GM12878 (cell line): Measurements from ENCODE around the gene SLC35F3. TPM values are rescaled to one million over a fixed set of nuclear protein-coding genes. Genes with fewer than 3 reads are reported as not detected.

Source experiments
- ATAC-seq: fragments of 200-7000 bp; cut with Tn5 transposase; 3 replicates; pipeline ENCODE4 v1.9.1; 2020; ENCODE audit warnings: mild to moderate bottlenecking, moderate library complexity
- BruUV-seq: library from RNA; stranded (reverse); fragments of 400-500 nt; replicated peaks from 2 replicates; lab custom pipeline; 2021; lab: Mats Ljungman, UMichigan
- CTCF ChIA-PET: fragments of 300-600 bp; sonication (Branson Sonifier 250); formaldehyde crosslinking; extraction: SDS; loops from one replicate; lab custom pipeline; 2021; ENCODE audit warnings: inconsistent platforms; lab: Yijun Ruan, JAX
- POLR2A ChIA-PET: fragments of 350-600 bp; formaldehyde crosslinking; extraction: SDS; loops from one replicate; lab custom pipeline; 2021; ENCODE audit warnings: inconsistent platforms; lab: Charles Lee
- RAD21 ChIA-PET: fragments of 300-600 bp; sonication (Branson Sonifier 250); formaldehyde crosslinking; loops from one replicate; lab custom pipeline; 2023; ENCODE audit warnings: antibody characterized with exemption; ENCODE audit not compliant: unreplicated experiment; lab: Charles Lee
- SMC1A ChIA-PET: fragments of 300-600 bp; sonication (Branson Sonifier 250); formaldehyde crosslinking; loops from one replicate; lab custom pipeline; 2023; ENCODE audit not compliant: unreplicated experiment, uncharacterized antibody; lab: Charles Lee
- DNase-seq: peaks from one replicate; pipeline ENCODE4 v3.0.0-alpha.2; 2011; ENCODE audit warnings: low read depth, low spot score
- FAIRE-seq: peaks from 3 replicates; lab custom pipeline; 2011; peaks lifted over from hg19 to GRCh38; lab: Jason Lieb, UNC
- H2AFZ ChIP-seq: 2 replicates; pipeline ENCODE4 v1.6.0; 2011; ENCODE audit warnings: low read depth, low read length, control low read depth; ENCODE audit not compliant: control insufficient read depth
- H3K27ac ChIP-seq: 2 replicates; pipeline ENCODE4 v1.5.1; 2011; ENCODE audit warnings: control low read depth; ENCODE audit not compliant: control insufficient read depth, insufficient read depth
- H3K27me3 ChIP-seq, 2 experiments: replicated peaks in 1 of 2; 2 replicates each; pipeline versions ENCODE4 v1.6.0 to v1.6.1; 2011; ENCODE audit warnings: low read length in 1 of 2; ENCODE audit not compliant: control insufficient read depth in 2 of 2, insufficient read depth in 2 of 2
- H3K36me3 ChIP-seq, 2 experiments: 2 replicates each; pipeline ENCODE4 v1.5.1; 2011; ENCODE audit warnings: low read length in 1 of 2; ENCODE audit not compliant: control insufficient read depth in 2 of 2, insufficient read depth in 2 of 2
- H3K4me1 ChIP-seq: 2 replicates; pipeline ENCODE4 v1.6.1; 2011; ENCODE audit warnings: mild to moderate bottlenecking, low read length, moderate library complexity, mixed read lengths; ENCODE audit not compliant: control insufficient read depth, insufficient read depth
- H3K4me2 ChIP-seq: 2 replicates; pipeline ENCODE4 v1.6.0; 2011; ENCODE audit warnings: control low read depth; ENCODE audit not compliant: control insufficient read depth, insufficient read depth
- H3K4me3 ChIP-seq: fragments of 200-600 bp; sonication (generic); 2 replicates; pipeline ENCODE4 v1.5.1; 2016
- H3K79me2 ChIP-seq: 2 replicates; pipeline ENCODE4 v1.6.0; 2011; ENCODE audit warnings: low read length; ENCODE audit not compliant: control insufficient read depth, insufficient read depth
- H3K9ac ChIP-seq: 2 replicates; pipeline ENCODE4 v1.8.0; 2011; ENCODE audit warnings: low read length, control low read depth, mixed read lengths; ENCODE audit not compliant: control insufficient read depth, insufficient read depth
- H3K9me3 ChIP-seq: replicated peaks from 3 replicates; pipeline ENCODE4 v1.5.1; 2011; ENCODE audit warnings: mild to moderate bottlenecking, low read length; ENCODE audit not compliant: control insufficient read depth, insufficient read depth
- H4K20me1 ChIP-seq: 2 replicates; pipeline ENCODE4 v1.6.0; 2011; ENCODE audit not compliant: control insufficient read depth, insufficient read depth
- BRCA1 ChIP-seq: IDR thresholded peaks from 2 replicates; pipeline ENCODE4 v1.6.1; 2011; ENCODE audit warnings: low read depth, low read length, improper control_type of control experiment
- CBFB ChIP-seq: IDR thresholded peaks from 2 replicates; pipeline ENCODE4 v1.6.1; 2016; ENCODE audit warnings: antibody characterized with exemption, low read depth
- CBX5 ChIP-seq: sonication (generic); IDR thresholded peaks from 2 replicates; pipeline ENCODE4 v1.6.1; 2016; ENCODE audit warnings: low read depth, moderate library complexity, mild to moderate bottlenecking, inconsistent platforms
- CEBPB ChIP-seq, 2 experiments: fragments of 150-350 bp in 1 of 2; IDR thresholded peaks; 2 replicates each; pipeline ENCODE4 v1.6.1; 2012 to 2014; ENCODE audit warnings: low read depth in 2 of 2, low read length in 2 of 2, borderline replicate concordance in 1 of 2, inconsistent platforms in 1 of 2
- E4F1 ChIP-seq: fragments of 450-650 bp; IDR thresholded peaks from 2 replicates; pipeline ENCODE4 v1.6.1; 2018; ENCODE audit warnings: borderline replicate concordance, mild to moderate bottlenecking; ENCODE audit not compliant: partially characterized antibody
- KDM1A ChIP-seq: fragments of 200-600 bp; sonication (generic); IDR thresholded peaks from 2 replicates; pipeline ENCODE4 v1.6.1; 2016; ENCODE audit warnings: borderline replicate concordance
- MYC ChIP-seq: IDR thresholded peaks from 2 replicates; pipeline ENCODE4 v1.6.1; 2011; ENCODE audit warnings: mild to moderate bottlenecking, low read length, moderate library complexity, inconsistent platforms; ENCODE audit not compliant: insufficient read depth, insufficient replicate concordance, insufficient read length, severe bottlenecking
- NFYB ChIP-seq: IDR thresholded peaks from 2 replicates; pipeline ENCODE4 v1.6.1; 2011; ENCODE audit warnings: low read depth, mild to moderate bottlenecking, low read length, improper control_type of control experiment, moderate library complexity; ENCODE audit not compliant: insufficient read depth
- NR2C2 ChIP-seq: IDR thresholded peaks from 2 replicates; pipeline ENCODE4 v1.6.1; 2011; ENCODE audit warnings: borderline replicate concordance, low read depth; ENCODE audit not compliant: control insufficient read depth, insufficient read length
- RAD51 ChIP-seq: fragments of 450-650 bp; IDR thresholded peaks from 2 replicates; pipeline ENCODE4 v1.6.1; 2016; ENCODE audit warnings: moderate library complexity, mild to moderate bottlenecking, inconsistent platforms
- RELB ChIP-seq: fragments of 450-650 bp; IDR thresholded peaks from 2 replicates; pipeline ENCODE4 v1.6.1; 2017; ENCODE audit warnings: low read depth, mild to moderate bottlenecking, moderate library complexity
- STAT1 ChIP-seq: fragments of 450-650 bp; conservative IDR thresholded peaks from 2 replicates; pipeline ENCODE4 v1.6.1; 2014; ENCODE audit warnings: antibody characterized with exemption, mild to moderate bottlenecking
- TARDBP ChIP-seq: IDR thresholded peaks from 2 replicates; pipeline ENCODE4 v1.6.1; 2016; ENCODE audit warnings: borderline replicate concordance
- TBL1XR1 ChIP-seq: IDR thresholded peaks from 2 replicates; pipeline ENCODE4 v1.6.1; 2012; ENCODE audit warnings: low read depth, low read length, improper control_type of control experiment
- TCF3 ChIP-seq: IDR thresholded peaks from 2 replicates; pipeline ENCODE4 v1.6.1; 2012; ENCODE audit warnings: low read depth, mild to moderate bottlenecking, low read length, borderline replicate concordance; ENCODE audit not compliant: insufficient read depth
- in situ Hi-C: fragments of 300-500 bp; cut with MboI; formaldehyde crosslinking; loops from 9 replicates; pipeline ENCODE4 v1.14.3; 2018; ENCODE audit warnings: mixed read lengths
- intact Hi-C: fragments of 100-400 bp; cut with micrococcal nuclease; formaldehyde crosslinking; loops from one replicate; pipeline ENCODE4 v1.14.2; 2022; ENCODE audit not compliant: unreplicated experiment
- polyA plus RNA-seq, 11 experiments: library from polyadenylated mRNA; depleted of rRNA in 4 of 11; unstranded in 6 of 11; stranded (reverse) in 5 of 11; fragments of >200 nt; fragmentation: Nextera tagmentation in 4 of 11; fragmentation: Illumina TruSeq in 1 of 11; extraction: Ambion mirVana in 4 of 11; extraction: Trizol in 1 of 11; gene quantifications; 1 replicate in 1 of 11; 2 replicates in 10 of 11; pipeline versions ENCODE4 v1.2.1 to v1.2.3, GENCODE V29; 2011 to 2016; ENCODE audit warnings: inconsistent platforms in 2 of 11, missing spikeins in 2 of 11, low read depth in 1 of 11
- total RNA-seq, 4 experiments: library from RNA; depleted of rRNA in 3 of 4; stranded (reverse); fragments of >200 nt in 3 of 4; fragmentation: Illumina TruSeq in 1 of 4; extraction: Trizol in 1 of 4; gene quantifications; 2 replicates each; pipeline versions ENCODE4 v1.2.1 to v1.2.3, GENCODE V29; 2013 to 2021

The SLC35F3 gene
- total and polyA plus RNA-seq, 10 of the 15 experiments (the other 5 are each of a cell fraction or from before 2014, with no cell fraction given), result 1.0 to 8.6 (median 5.7) TPM

- no peak for TF ChIP-seq E4F1
- TF ChIP-seq STAT1, result no peak
- TF ChIP-seq CEBPB (IDR thresholded peaks at IDR 0.05; ENCODE audit: borderline replicate concordance in 1 of 2, low read depth in 2 of 2, low read length in 2 of 2), result no peak
- no peak for TF ChIP-seq RELB
- no peak for TF ChIP-seq TCF3
Measured at GRCh38 chr1:234135501-234135900, 231.0 kb downstream of the SLC35F3 start (continued).

- Histone ChIP-seq H2AFZ (no peak overlapping the region), H3K4me1 (no peaks in the 10 kb centered on the region), H4K20me1 (no peaks in the 10 kb centered on the region), H3K79me2 (no peaks in the 10 kb centered on the region), H3K9me3 (no peaks in the 10 kb centered on the region), H3K9ac (no peak overlapping the region), H3K4me3 (no peak overlapping the region), H3K36me3 (no peaks in the 10 kb centered on the region), H3K27ac (no peak overlapping the region), H3K4me2 (no peak overlapping the region), H3K27me3 (no peaks in the 10 kb centered on the region; a peak in 1 of 4 replicates)
- TF ChIP-seq NFYB (no peak), BRCA1 (no peak), TARDBP (no peak), CBX5 (no peak), CBFB (no peak), KDM1A (no peak), TBL1XR1 (no peak), RAD51 (no peak), NR2C2 (no peak), MYC (no peak)
- ChIA-PET POLR2A (no interaction called here), CTCF (interaction anchor here (1.4 kb wide), 1 partner anchor 11 kb away, joined by 3 read pairs; no protein-coding TSS in a partner anchor), RAD21 (no interaction called here), SMC1A (no interaction called here)
- no TSS peak for BruUV-seq
- no peak for DNase-seq
- intact Hi-C loops, result no loop called here
- in situ Hi-C loops, result no loop called here
- no peak for FAIRE-seq
- ATAC-seq, result no peak
Measured at GRCh38 chr1:234136073-234136472, 231.6 kb downstream of the SLC35F3 start.
